ENCODE data around the gene MAX.

Gene MAX

DNA sequence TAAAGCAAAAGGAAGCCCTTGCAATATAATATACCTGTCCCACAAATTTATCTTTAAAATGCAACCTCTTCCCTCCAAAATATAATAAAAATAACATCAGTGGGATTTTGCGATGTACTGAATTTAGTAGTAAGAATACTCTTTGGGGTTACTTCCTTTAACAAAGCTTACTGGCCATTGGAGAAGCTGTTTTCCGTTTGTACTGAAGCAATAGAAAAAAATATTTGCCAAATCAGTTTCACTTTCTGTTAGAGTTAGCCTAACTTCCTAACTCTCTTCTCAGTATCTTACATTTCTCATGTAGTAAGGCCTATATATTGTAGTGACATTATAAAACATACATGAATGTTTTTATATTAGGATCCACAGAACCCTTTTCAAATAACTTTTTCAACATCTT, 3.7 kb downstream of the MAX start:
- no peak overlapping the region for H3K9ac ChIP-seq (ENCODE audit: low read depth, low read length, poor library complexity)
- no peak overlapping the region for H2BK120ac ChIP-seq (ENCODE audit: low read depth, low read length)
- no CpG with 5 or more reads among the region's 2 CpGs for WGBS, 2 donors (ENCODE audit: extremely low coverage in 2 of 2, insufficient read length in 2 of 2, insufficient replicate concordance in 1 of 2)
- no peak overlapping the region for H3K4me3 ChIP-seq (ENCODE audit: low read length in 2 of 2)
- H3K27me3 ChIP-seq (ENCODE audit: control insufficient read depth in 3 of 3, insufficient read depth in 3 of 3, low read depth in 1 of 3, low read length in 3 of 3), result no peaks in the 10 kb centered on the region
- H3K79me1 ChIP-seq (ENCODE audit: low read depth, low read length), result no peaks in the 10 kb centered on the region
- H2AK5ac ChIP-seq (ENCODE audit: low read depth, low read length), result no peak overlapping the region
- no peak overlapping the region for H4K91ac ChIP-seq (ENCODE audit: low read depth, low read length, poor library complexity)
- no peak overlapping the region for H2BK12ac ChIP-seq (ENCODE audit: low read length)
- DNase-seq (ENCODE audit: low spot score), result no peak
- H4K8ac ChIP-seq (ENCODE audit: low read depth, low read length), result no peak overlapping the region
- no peak overlapping the region for H3K14ac ChIP-seq (ENCODE audit: low read length)
- H3K23ac ChIP-seq (ENCODE audit: low read depth, low read length, poor library complexity), result no peak overlapping the region
- peaks cover 2 to 56% of the 10 kb centered on the region in 2 donors for H3K36me3 ChIP-seq (replicated peaks in 1 of 2; ENCODE audit: control insufficient read depth in 2 of 2, insufficient read depth in 2 of 2, low read length in 2 of 2)
- no peak overlapping the region for H3K4me2 ChIP-seq (ENCODE audit: insufficient read depth, low read length, poor library complexity, severe bottlenecking)
- no peak overlapping the region for H2BK5ac ChIP-seq (ENCODE audit: low read length)
- no peak overlapping the region for H3K18ac ChIP-seq (ENCODE audit: low read length)
- H3K4ac ChIP-seq (ENCODE audit: low read length), result no peak overlapping the region
- H3K4me1 ChIP-seq (ENCODE audit: control insufficient read depth in 2 of 2, insufficient read depth in 1 of 2, low read depth in 1 of 2, low read length in 2 of 2), result peaks cover 3 to 5% of the 10 kb centered on the region in 2 donors
- H2AFZ ChIP-seq (ENCODE audit: low read length), result no peak overlapping the region
- H3K27ac ChIP-seq (replicated peaks; ENCODE audit: low read length), result no peak overlapping the region
- H2BK15ac ChIP-seq (ENCODE audit: low read length), result no peak overlapping the region
- no peaks in the 10 kb centered on the region for H3K9me3 ChIP-seq (replicated peaks in 1 of 2; ENCODE audit: control insufficient read depth in 2 of 2, insufficient read depth in 1 of 2, low read depth in 1 of 2, low read length in 2 of 2)

- no peak overlapping the region for H3K23ac ChIP-seq (ENCODE audit: low read depth, low read length, poor library complexity)
- no peak overlapping the region for H4K91ac ChIP-seq (ENCODE audit: low read depth, low read length, poor library complexity)
- H3K9me3 ChIP-seq (replicated peaks in 1 of 2; ENCODE audit: control insufficient read depth in 2 of 2, insufficient read depth in 1 of 2, low read depth in 1 of 2, low read length in 2 of 2), result no peaks in the 10 kb centered on the region
- H2AK5ac ChIP-seq (ENCODE audit: low read depth, low read length), result no peak overlapping the region
- no peak overlapping the region for H3K27ac ChIP-seq (replicated peaks; ENCODE audit: low read length)
- no peak overlapping the region for H3K9ac ChIP-seq (ENCODE audit: low read depth, low read length, poor library complexity)
- no CpG with 5 or more reads among the region's 6 CpGs for WGBS, 2 donors (ENCODE audit: extremely low coverage in 2 of 2, insufficient read length in 2 of 2, insufficient replicate concordance in 1 of 2)
- H3K36me3 ChIP-seq (replicated peaks in 1 of 2; ENCODE audit: control insufficient read depth in 2 of 2, insufficient read depth in 2 of 2, low read length in 2 of 2), result peaks cover 9 to 77% of the 10 kb centered on the region in 2 donors
- no peak overlapping the region for H3K14ac ChIP-seq (ENCODE audit: low read length)
- DNase-seq (ENCODE audit: low spot score), result no peak
- peaks cover 2 to 4% of the 10 kb centered on the region in 2 donors for H3K4me1 ChIP-seq (ENCODE audit: control insufficient read depth in 2 of 2, insufficient read depth in 1 of 2, low read depth in 1 of 2, low read length in 2 of 2)
- no peak overlapping the region for H2BK15ac ChIP-seq (ENCODE audit: low read length)
- H4K8ac ChIP-seq (ENCODE audit: low read depth, low read length), result no peak overlapping the region
- no peak overlapping the region for H3K4me2 ChIP-seq (ENCODE audit: insufficient read depth, low read length, poor library complexity, severe bottlenecking)
- no peak overlapping the region for H2BK5ac ChIP-seq (ENCODE audit: low read length)
- no peaks in the 10 kb centered on the region for H3K27me3 ChIP-seq (ENCODE audit: control insufficient read depth in 3 of 3, insufficient read depth in 3 of 3, low read depth in 1 of 3, low read length in 3 of 3)
- H2BK12ac ChIP-seq (ENCODE audit: low read length), result no peak overlapping the region
- no peak overlapping the region for H3K4ac ChIP-seq (ENCODE audit: low read length)
- no peaks in the 10 kb centered on the region for H3K79me1 ChIP-seq (ENCODE audit: low read depth, low read length)
- no peak overlapping the region for H2AFZ ChIP-seq (ENCODE audit: low read length)
- no peak overlapping the region for H3K18ac ChIP-seq (ENCODE audit: low read length)
- no peak overlapping the region for H2BK120ac ChIP-seq (ENCODE audit: low read depth, low read length)
- H3K4me3 ChIP-seq (ENCODE audit: low read length in 2 of 2), result no peak overlapping the region
Measured at GRCh38 chr14:65096323-65097089, 5.8 kb downstream of the MAX start.

DNA sequence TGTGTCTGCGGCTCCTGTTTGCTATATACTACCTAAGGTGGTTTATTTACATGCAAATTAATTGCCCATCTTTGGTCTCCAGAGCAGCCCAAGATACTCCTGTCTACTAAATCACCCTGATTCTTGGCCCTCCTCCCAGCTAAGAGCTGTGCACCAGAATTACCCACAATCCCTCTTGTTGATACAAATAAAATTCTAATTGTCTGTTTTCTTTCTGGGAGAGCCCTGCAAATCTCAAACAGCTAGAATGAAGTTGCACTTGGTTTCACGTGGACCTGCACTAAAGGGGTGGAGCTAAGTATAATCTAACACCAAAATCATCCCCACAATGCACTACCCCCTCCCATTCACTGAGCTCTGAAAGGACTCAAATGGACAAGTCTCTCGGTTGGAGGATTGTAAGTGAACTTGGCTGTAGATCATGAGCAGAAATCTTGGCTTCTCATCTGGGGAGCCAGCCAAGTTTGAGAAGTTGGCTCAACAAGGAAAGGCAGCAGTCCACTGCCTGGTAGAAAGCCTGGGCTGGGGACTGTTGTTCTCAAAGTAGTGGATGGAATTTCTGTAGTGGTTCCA, 6.6 kb downstream of the MAX start:
- no peak overlapping the region for H3K27ac ChIP-seq (replicated peaks; ENCODE audit: low read length)

GRCh38 chr14:65092349-65092748, 10.0 kb downstream of the MAX start:
- DNase-seq (ENCODE audit: low spot score), result no peak
- H2BK120ac ChIP-seq (ENCODE audit: low read depth, low read length), result no peak overlapping the region
- no peak overlapping the region for H3K9ac ChIP-seq (ENCODE audit: low read depth, low read length, poor library complexity)
- no peak overlapping the region for H4K8ac ChIP-seq (ENCODE audit: low read depth, low read length)
- no peaks in the 10 kb centered on the region for H3K27me3 ChIP-seq (ENCODE audit: control insufficient read depth in 3 of 3, insufficient read depth in 3 of 3, low read depth in 1 of 3, low read length in 3 of 3)
- H2BK15ac ChIP-seq (ENCODE audit: low read length), result no peak overlapping the region
- no peak overlapping the region for H2AFZ ChIP-seq (ENCODE audit: low read length)
- no peak overlapping the region for H3K14ac ChIP-seq (ENCODE audit: low read length)
- WGBS, 2 donors (ENCODE audit: extremely low coverage in 2 of 2, insufficient read length in 2 of 2, insufficient replicate concordance in 1 of 2), result no CpG with 5 or more reads among the region's 2 CpGs
- no peak overlapping the region for H3K4me2 ChIP-seq (ENCODE audit: insufficient read depth, low read length, poor library complexity, severe bottlenecking)
- H3K4me1 ChIP-seq (ENCODE audit: control insufficient read depth in 2 of 2, insufficient read depth in 1 of 2, low read depth in 1 of 2, low read length in 2 of 2), result no peaks in the 10 kb centered on the region
- H3K79me1 ChIP-seq (ENCODE audit: low read depth, low read length), result no peaks in the 10 kb centered on the region
- H3K36me3 ChIP-seq (replicated peaks in 1 of 2; ENCODE audit: control insufficient read depth in 2 of 2, insufficient read depth in 2 of 2, low read length in 2 of 2), result peaks cover 15 to 95% of the 10 kb centered on the region in 2 donors
- no peak overlapping the region for H3K4ac ChIP-seq (ENCODE audit: low read length)
- H3K18ac ChIP-seq (ENCODE audit: low read length), result no peak overlapping the region
- no peak overlapping the region for H2AK5ac ChIP-seq (ENCODE audit: low read depth, low read length)
- H2BK12ac ChIP-seq (ENCODE audit: low read length), result no peak overlapping the region
- H3K9me3 ChIP-seq (replicated peaks in 1 of 2; ENCODE audit: control insufficient read depth in 2 of 2, insufficient read depth in 1 of 2, low read depth in 1 of 2, low read length in 2 of 2), result peaks cover 2 to 17% of the 10 kb centered on the region in 2 donors
- no peak overlapping the region for H3K27ac ChIP-seq (replicated peaks; ENCODE audit: low read length)
- no peak overlapping the region for H2BK5ac ChIP-seq (ENCODE audit: low read length)
- H4K91ac ChIP-seq (ENCODE audit: low read depth, low read length, poor library complexity), result no peak overlapping the region
- no peak overlapping the region for H3K23ac ChIP-seq (ENCODE audit: low read depth, low read length, poor library complexity)
- H3K4me3 ChIP-seq (ENCODE audit: low read length in 2 of 2), result no peak overlapping the region

More for the DNA sequence above, 6.6 kb downstream of the MAX start:
- no peak overlapping the region for H3K4me2 ChIP-seq (ENCODE audit: insufficient read depth, low read length, poor library complexity, severe bottlenecking)
- no peaks in the 10 kb centered on the region for H3K79me1 ChIP-seq (ENCODE audit: low read depth, low read length)
- no peaks in the 10 kb centered on the region for H3K9me3 ChIP-seq (replicated peaks in 1 of 2; ENCODE audit: control insufficient read depth in 2 of 2, insufficient read depth in 1 of 2, low read depth in 1 of 2, low read length in 2 of 2)
- no peak overlapping the region for H3K18ac ChIP-seq (ENCODE audit: low read length)
- DNase-seq (ENCODE audit: low spot score), result no peak
- H3K4me3 ChIP-seq (ENCODE audit: low read length in 2 of 2), result no peak overlapping the region
- H3K23ac ChIP-seq (ENCODE audit: low read depth, low read length, poor library complexity), result no peak overlapping the region
- no CpG with 5 or more reads among the region's 3 CpGs for WGBS, 2 donors (ENCODE audit: extremely low coverage in 2 of 2, insufficient read length in 2 of 2, insufficient replicate concordance in 1 of 2)
- H3K4ac ChIP-seq (ENCODE audit: low read length), result no peak overlapping the region
- no peak overlapping the region for H3K9ac ChIP-seq (ENCODE audit: low read depth, low read length, poor library complexity)
- H3K4me1 ChIP-seq (ENCODE audit: control insufficient read depth in 2 of 2, insufficient read depth in 1 of 2, low read depth in 1 of 2, low read length in 2 of 2), result no peaks in the 10 kb centered on the region
- no peak overlapping the region for H4K91ac ChIP-seq (ENCODE audit: low read depth, low read length, poor library complexity)
- H4K8ac ChIP-seq (ENCODE audit: low read depth, low read length), result no peak overlapping the region
- no peaks in the 10 kb centered on the region for H3K27me3 ChIP-seq (ENCODE audit: control insufficient read depth in 3 of 3, insufficient read depth in 3 of 3, low read depth in 1 of 3, low read length in 3 of 3)
- H2AK5ac ChIP-seq (ENCODE audit: low read depth, low read length), result no peak overlapping the region
- H3K14ac ChIP-seq (ENCODE audit: low read length), result no peak overlapping the region
- no peak overlapping the region for H2AFZ ChIP-seq (ENCODE audit: low read length)
- H2BK5ac ChIP-seq (ENCODE audit: low read length), result no peak overlapping the region
- H3K36me3 ChIP-seq (replicated peaks in 1 of 2; ENCODE audit: control insufficient read depth in 2 of 2, insufficient read depth in 2 of 2, low read length in 2 of 2), result peaks cover 11 to 85% of the 10 kb centered on the region in 2 donors
- no peak overlapping the region for H2BK15ac ChIP-seq (ENCODE audit: low read length)
- H2BK12ac ChIP-seq (ENCODE audit: low read length), result no peak overlapping the region
- H2BK120ac ChIP-seq (ENCODE audit: low read depth, low read length), result no peak overlapping the region

Data from neuronal stem cell (in vitro differentiated cells).